ENCODE data around the gene DENND2A.

DNA sequence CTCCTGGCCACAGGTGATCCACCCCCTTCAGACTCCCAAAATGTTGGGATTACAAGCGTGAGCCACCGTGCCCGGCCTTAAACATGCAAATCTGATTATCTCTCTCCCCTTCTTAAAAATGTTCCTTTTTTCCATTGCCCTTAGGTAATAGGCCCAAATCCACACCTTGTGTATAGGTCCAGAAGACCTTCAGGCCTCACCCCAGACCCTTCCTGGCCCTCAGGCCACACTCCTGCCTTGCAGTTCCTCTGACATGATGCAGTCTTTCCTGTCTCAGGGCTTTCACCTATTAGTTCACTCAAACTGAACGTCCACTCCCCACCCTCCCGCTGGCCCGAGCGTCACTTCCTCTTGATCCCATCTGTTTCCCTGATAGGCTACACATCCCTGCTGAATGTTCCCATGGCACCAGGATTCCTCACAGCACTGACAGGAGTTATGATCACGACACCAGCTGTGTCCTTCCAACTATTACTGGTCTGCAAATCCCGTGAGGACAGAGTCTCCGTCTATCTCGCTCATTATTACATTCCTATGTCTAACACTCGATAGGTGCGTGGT is 46.4 kb downstream of the DENND2A start:
- TF ChIP-seq, protein P1, sequence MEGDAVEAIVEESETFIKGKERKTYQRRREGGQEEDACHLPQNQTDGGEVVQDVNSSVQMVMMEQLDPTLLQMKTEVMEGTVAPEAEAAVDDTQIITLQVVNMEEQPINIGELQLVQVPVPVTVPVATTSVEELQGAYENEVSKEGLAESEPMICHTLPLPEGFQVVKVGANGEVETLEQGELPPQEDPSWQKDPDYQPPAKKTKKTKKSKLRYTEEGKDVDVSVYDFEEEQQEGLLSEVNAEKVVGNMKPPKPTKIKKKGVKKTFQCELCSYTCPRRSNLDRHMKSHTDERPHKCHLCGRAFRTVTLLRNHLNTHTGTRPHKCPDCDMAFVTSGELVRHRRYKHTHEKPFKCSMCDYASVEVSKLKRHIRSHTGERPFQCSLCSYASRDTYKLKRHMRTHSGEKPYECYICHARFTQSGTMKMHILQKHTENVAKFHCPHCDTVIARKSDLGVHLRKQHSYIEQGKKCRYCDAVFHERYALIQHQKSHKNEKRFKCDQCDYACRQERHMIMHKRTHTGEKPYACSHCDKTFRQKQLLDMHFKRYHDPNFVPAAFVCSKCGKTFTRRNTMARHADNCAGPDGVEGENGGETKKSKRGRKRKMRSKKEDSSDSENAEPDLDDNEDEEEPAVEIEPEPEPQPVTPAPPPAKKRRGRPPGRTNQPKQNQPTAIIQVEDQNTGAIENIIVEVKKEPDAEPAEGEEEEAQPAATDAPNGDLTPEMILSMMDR (IDR thresholded peaks at IDR 0.05): no peak
- TF ChIP-seq POLR2A (IDR thresholded peaks at IDR 0.05) (no peak), POLR2AphosphoS5 (IDR thresholded peaks at IDR 0.05) (no peak)
